GM12875 (cell line): Measurements from ENCODE around the gene SLX4.

Experiments
- H3K4me3 ChIP-seq: one replicate; pipeline ENCODE4 v1.5.1; 2011; ENCODE audit warnings: low read depth, low read length, control low read depth
- TF ChIP-seq, protein P1 (sequence below): IDR thresholded peaks from 2 replicates; pipeline ENCODE4 v1.5.1; 2011; ENCODE audit warnings: low read depth, mild to moderate bottlenecking, control low read depth, inconsistent platforms, low read length, moderate library complexity, borderline replicate concordance; ENCODE audit not compliant: insufficient read depth

Gene SLX4

DNA sequence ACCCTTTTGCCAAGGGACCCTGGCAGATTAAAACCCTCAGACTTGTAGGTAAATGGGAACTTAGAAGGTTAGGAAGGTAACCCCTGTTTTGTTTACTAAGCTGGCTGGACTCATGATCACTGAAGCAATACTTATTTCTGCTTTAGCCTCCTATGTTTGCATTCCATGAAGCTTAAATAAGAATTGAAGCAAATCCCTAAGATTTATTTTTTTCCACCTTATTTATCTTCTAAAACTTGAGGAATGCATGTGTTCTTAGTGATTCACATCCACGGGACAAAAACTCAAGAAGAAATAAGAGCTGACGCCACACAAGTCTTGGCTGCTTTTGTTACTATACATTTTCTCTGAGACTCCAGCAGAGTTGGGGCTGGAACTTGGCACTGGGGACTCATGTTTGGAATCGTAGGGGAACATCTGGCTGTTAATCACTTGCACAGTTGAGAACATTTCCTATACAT is 75.1 kb downstream of the SLX4 start:
- no peak overlapping the region for H3K4me3 ChIP-seq
- TF ChIP-seq, protein P1, sequence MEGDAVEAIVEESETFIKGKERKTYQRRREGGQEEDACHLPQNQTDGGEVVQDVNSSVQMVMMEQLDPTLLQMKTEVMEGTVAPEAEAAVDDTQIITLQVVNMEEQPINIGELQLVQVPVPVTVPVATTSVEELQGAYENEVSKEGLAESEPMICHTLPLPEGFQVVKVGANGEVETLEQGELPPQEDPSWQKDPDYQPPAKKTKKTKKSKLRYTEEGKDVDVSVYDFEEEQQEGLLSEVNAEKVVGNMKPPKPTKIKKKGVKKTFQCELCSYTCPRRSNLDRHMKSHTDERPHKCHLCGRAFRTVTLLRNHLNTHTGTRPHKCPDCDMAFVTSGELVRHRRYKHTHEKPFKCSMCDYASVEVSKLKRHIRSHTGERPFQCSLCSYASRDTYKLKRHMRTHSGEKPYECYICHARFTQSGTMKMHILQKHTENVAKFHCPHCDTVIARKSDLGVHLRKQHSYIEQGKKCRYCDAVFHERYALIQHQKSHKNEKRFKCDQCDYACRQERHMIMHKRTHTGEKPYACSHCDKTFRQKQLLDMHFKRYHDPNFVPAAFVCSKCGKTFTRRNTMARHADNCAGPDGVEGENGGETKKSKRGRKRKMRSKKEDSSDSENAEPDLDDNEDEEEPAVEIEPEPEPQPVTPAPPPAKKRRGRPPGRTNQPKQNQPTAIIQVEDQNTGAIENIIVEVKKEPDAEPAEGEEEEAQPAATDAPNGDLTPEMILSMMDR = no peak

DNA sequence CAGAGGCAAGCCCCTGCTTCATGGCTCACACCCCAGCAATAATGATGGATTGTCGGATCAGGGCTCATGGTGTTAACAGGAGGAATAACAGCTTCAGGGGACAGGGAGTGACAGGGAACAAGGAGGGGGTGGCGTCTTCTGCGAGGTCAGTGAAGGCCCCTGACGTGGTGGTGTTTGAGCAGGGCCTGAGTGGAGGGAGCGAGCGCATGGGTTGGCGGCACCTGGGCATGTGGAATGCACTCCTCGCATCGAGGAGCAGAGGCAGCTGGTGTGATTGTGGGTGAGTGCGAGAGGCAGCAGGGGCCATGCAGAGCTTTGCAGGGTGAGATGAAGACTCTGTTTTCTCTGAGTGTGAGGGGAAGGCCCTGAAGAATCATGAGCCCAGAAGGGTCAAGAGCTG is 77.3 kb downstream of the SLX4 start:
- H3K4me3 ChIP-seq = no peak overlapping the region
- TF ChIP-seq, protein P1 = no peak

DNA sequence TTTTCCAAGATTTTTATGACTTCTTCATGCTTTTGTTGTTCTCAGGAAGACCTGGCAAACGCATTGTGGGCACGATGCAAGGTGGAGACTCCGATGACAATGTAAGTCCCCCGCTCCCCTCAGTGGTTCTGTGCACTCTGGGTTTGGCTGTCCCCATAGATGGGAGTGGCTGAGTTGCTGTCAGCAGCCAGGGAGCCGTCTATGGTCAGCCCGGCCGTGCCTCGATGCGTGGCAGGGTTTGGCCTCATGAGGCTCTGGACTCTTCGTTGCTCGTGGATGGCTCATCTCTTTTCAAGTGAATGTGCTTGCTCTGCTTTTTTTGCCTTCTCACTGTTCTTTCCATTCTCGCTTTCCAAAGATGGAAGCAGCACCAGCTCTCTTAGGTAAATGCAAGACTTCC is 78.7 kb downstream of the SLX4 start:
- H3K4me3 ChIP-seq = no peak overlapping the region

More for the DNA sequence above, 78.7 kb downstream of the SLX4 start:
- TF ChIP-seq, protein P1 = no peak
